GM23338 (cell line): ENCODE measurements around the gene AOPEP. TPM values are rescaled to one million over a fixed set of nuclear protein-coding genes. Genes with fewer than 3 reads are reported as not detected.

Experiments
- ATAC-seq: fragments of 200-7000 bp; cut with Tn5 transposase; 3 replicates; pipeline ENCODE4 v1.9.1; 2020
- DNase-seq: peaks from one replicate; pipeline ENCODE4 v3.0.0-alpha.2; 2015; ENCODE audit warnings: low spot score
- H2AFZ ChIP-seq: fragments of 200-600 bp; sonication (generic); 2 replicates; pipeline ENCODE4 v1.8.0; 2016; ENCODE audit warnings: antibody characterized with exemption, mild to moderate bottlenecking, moderate library complexity
- H3F3A ChIP-seq: fragments of 200-600 bp; sonication (generic); replicated peaks from 2 replicates; pipeline ENCODE4 v1.8.0; 2017; ENCODE audit warnings: antibody characterized with exemption, mixed run types, low read depth
- H3K27ac ChIP-seq: fragments of 200-600 bp; sonication (generic); 2 replicates; pipeline ENCODE4 v1.6.1; 2016; ENCODE audit warnings: low read depth
- H3K27me3 ChIP-seq: fragments of 200-600 bp; sonication (generic); 2 replicates; pipeline ENCODE4 v1.8.0; 2016; ENCODE audit warnings: mild to moderate bottlenecking, mixed run types, moderate library complexity; ENCODE audit not compliant: insufficient read depth
- H3K36me3 ChIP-seq: fragments of 200-600 bp; sonication (generic); 2 replicates; pipeline ENCODE4 v1.8.0; 2016; ENCODE audit warnings: mild to moderate bottlenecking; ENCODE audit not compliant: insufficient read depth
- H3K4me1 ChIP-seq: fragments of 200-600 bp; sonication (generic); 2 replicates; pipeline ENCODE4 v1.8.0; 2016; ENCODE audit warnings: mild to moderate bottlenecking, moderate library complexity; ENCODE audit not compliant: insufficient read depth
- H3K4me2 ChIP-seq: fragments of 200-600 bp; sonication (generic); 2 replicates; pipeline ENCODE4 v1.7.1; 2017; ENCODE audit warnings: mixed run types
- H3K4me3 ChIP-seq: fragments of 200-600 bp; sonication (generic); 2 replicates; pipeline ENCODE4 v1.6.1; 2016; ENCODE audit warnings: mixed run types
- H3K79me2 ChIP-seq: fragments of 200-600 bp; sonication (generic); replicated peaks from 2 replicates; pipeline ENCODE4 v1.8.0; 2017; ENCODE audit warnings: mild to moderate bottlenecking; ENCODE audit not compliant: insufficient read depth
- H3K9me2 ChIP-seq: fragments of 200-600 bp; sonication (generic); 2 replicates; pipeline ENCODE4 v1.8.0; 2017; ENCODE audit not compliant: insufficient read depth
- H4K20me1 ChIP-seq: fragments of 200-600 bp; sonication (generic); replicated peaks from 2 replicates; pipeline ENCODE4 v1.8.0; 2017; ENCODE audit warnings: mild to moderate bottlenecking; ENCODE audit not compliant: insufficient read depth
- H3K27ac Mint-ChIP-seq: 2 replicates; pipeline ENCODE4 v1.8.0; 2020; ENCODE audit warnings: inconsistent platforms, mild to moderate bottlenecking, moderate library complexity, mixed read lengths
- H3K27me3 Mint-ChIP-seq: 3 replicates; pipeline ENCODE4 v1.8.0; 2022; ENCODE audit warnings: low read depth, mild to moderate bottlenecking, moderate library complexity, mixed read lengths, inconsistent platforms; ENCODE audit not compliant: insufficient read depth, poor library complexity
- H3K36me3 Mint-ChIP-seq: 3 replicates; pipeline ENCODE4 v1.8.0; 2021; ENCODE audit warnings: low read depth, mild to moderate bottlenecking, inconsistent platforms, moderate library complexity, mixed read lengths
- H3K4me1 Mint-ChIP-seq: 3 replicates; pipeline ENCODE4 v1.8.0; 2020; ENCODE audit warnings: mild to moderate bottlenecking, inconsistent platforms, mixed read lengths
- H3K4me3 Mint-ChIP-seq: 3 replicates; pipeline ENCODE4 v1.8.0; 2021; ENCODE audit warnings: moderate library complexity, mild to moderate bottlenecking, inconsistent platforms, mixed read lengths
- H3K9me3 Mint-ChIP-seq: 3 replicates; pipeline ENCODE4 v1.8.0; 2020; ENCODE audit warnings: moderate library complexity, mild to moderate bottlenecking, inconsistent platforms, mixed read lengths
- CREB1 ChIP-seq: fragments of 250-450 bp; sonication (Bioruptor Pico); IDR thresholded peaks from 2 replicates; pipeline ENCODE4 v1.5.0; 2020; ENCODE audit warnings: low read depth, mild to moderate bottlenecking, moderate library complexity
- JUNB ChIP-seq: IDR thresholded peaks from one replicate; pipeline ENCODE4 v1.6.1; 2016; ENCODE audit warnings: antibody characterized with exemption; ENCODE audit not compliant: unreplicated experiment
- polyA plus RNA-seq: library from polyadenylated mRNA; unstranded; fragments of >200 nt; fragmentation: Nextera tagmentation; extraction: Ambion mirVana; gene quantifications from 2 replicates; pipeline ENCODE4 v1.2.1, GENCODE V29; 2016
- total RNA-seq: library from RNA; depleted of rRNA; stranded (reverse); fragments of >200 nt; shearing (Covaris generic); gene quantifications from 2 replicates; pipeline ENCODE4 v1.2.3, GENCODE V29; 2014
- TF ChIP-seq, protein P1 (sequence below): fragments of 250-450 bp; sonication (Bioruptor Pico); IDR thresholded peaks from 2 replicates; pipeline ENCODE4 v1.5.0; 2020; ENCODE audit warnings: mild to moderate bottlenecking, moderate library complexity
- TF ChIP-seq, protein P2 (sequence below), 2 experiments: fragments of 200-600 bp in 1 of 2; sonication (generic) in 1 of 2; conservative IDR thresholded peaks; 2 replicates each; pipeline versions ENCODE4 v1.5.1 to v1.6.1; 2016 to 2017; ENCODE audit warnings: antibody characterized with exemption in 2 of 2, low read depth in 2 of 2, mild to moderate bottlenecking in 2 of 2, moderate library complexity in 1 of 2

AOPEP gene
- total and polyA plus RNA-seq, 2 experiments from 2014 or later: 7.0 to 16.5 TPM

DNA sequence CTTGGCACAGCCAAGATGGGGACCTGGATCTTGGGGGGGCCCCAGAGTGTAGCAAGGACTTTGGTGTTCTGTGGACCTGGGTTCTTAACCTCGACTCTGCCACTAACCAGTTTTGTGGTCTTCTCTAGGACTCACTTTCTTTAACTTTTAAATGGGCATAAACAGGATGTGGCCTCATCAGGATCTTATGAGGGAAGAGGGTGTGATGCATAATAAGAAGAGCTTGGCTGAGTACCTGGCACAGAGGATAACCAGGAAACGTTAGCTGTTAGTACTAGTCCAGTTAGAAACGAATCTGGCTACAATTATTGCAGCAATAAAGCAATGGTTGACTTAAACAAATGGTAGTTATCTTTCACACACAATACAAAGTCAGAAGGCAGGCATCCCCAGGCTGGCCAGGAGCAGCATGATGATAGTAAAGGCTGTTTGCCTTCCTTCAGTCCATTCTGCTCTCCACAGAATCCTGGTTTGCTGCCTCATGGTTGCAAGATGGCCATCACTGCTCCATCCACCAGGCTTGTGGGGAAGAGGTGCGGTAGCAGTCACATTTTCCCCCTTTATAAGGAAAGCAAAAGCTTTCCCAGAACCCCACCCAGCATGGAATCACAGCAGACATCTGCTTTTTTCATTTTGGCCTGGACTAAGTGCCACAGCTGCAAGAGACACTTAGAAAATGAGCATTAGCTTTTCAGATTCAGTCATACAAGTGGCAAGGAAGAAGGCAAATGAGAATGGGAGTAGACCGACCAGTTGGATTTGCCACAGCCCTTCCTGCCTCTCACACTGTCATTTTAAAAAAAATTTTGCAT, 225.0 kb downstream of the AOPEP start (continued):
- TF ChIP-seq, protein P1, sequence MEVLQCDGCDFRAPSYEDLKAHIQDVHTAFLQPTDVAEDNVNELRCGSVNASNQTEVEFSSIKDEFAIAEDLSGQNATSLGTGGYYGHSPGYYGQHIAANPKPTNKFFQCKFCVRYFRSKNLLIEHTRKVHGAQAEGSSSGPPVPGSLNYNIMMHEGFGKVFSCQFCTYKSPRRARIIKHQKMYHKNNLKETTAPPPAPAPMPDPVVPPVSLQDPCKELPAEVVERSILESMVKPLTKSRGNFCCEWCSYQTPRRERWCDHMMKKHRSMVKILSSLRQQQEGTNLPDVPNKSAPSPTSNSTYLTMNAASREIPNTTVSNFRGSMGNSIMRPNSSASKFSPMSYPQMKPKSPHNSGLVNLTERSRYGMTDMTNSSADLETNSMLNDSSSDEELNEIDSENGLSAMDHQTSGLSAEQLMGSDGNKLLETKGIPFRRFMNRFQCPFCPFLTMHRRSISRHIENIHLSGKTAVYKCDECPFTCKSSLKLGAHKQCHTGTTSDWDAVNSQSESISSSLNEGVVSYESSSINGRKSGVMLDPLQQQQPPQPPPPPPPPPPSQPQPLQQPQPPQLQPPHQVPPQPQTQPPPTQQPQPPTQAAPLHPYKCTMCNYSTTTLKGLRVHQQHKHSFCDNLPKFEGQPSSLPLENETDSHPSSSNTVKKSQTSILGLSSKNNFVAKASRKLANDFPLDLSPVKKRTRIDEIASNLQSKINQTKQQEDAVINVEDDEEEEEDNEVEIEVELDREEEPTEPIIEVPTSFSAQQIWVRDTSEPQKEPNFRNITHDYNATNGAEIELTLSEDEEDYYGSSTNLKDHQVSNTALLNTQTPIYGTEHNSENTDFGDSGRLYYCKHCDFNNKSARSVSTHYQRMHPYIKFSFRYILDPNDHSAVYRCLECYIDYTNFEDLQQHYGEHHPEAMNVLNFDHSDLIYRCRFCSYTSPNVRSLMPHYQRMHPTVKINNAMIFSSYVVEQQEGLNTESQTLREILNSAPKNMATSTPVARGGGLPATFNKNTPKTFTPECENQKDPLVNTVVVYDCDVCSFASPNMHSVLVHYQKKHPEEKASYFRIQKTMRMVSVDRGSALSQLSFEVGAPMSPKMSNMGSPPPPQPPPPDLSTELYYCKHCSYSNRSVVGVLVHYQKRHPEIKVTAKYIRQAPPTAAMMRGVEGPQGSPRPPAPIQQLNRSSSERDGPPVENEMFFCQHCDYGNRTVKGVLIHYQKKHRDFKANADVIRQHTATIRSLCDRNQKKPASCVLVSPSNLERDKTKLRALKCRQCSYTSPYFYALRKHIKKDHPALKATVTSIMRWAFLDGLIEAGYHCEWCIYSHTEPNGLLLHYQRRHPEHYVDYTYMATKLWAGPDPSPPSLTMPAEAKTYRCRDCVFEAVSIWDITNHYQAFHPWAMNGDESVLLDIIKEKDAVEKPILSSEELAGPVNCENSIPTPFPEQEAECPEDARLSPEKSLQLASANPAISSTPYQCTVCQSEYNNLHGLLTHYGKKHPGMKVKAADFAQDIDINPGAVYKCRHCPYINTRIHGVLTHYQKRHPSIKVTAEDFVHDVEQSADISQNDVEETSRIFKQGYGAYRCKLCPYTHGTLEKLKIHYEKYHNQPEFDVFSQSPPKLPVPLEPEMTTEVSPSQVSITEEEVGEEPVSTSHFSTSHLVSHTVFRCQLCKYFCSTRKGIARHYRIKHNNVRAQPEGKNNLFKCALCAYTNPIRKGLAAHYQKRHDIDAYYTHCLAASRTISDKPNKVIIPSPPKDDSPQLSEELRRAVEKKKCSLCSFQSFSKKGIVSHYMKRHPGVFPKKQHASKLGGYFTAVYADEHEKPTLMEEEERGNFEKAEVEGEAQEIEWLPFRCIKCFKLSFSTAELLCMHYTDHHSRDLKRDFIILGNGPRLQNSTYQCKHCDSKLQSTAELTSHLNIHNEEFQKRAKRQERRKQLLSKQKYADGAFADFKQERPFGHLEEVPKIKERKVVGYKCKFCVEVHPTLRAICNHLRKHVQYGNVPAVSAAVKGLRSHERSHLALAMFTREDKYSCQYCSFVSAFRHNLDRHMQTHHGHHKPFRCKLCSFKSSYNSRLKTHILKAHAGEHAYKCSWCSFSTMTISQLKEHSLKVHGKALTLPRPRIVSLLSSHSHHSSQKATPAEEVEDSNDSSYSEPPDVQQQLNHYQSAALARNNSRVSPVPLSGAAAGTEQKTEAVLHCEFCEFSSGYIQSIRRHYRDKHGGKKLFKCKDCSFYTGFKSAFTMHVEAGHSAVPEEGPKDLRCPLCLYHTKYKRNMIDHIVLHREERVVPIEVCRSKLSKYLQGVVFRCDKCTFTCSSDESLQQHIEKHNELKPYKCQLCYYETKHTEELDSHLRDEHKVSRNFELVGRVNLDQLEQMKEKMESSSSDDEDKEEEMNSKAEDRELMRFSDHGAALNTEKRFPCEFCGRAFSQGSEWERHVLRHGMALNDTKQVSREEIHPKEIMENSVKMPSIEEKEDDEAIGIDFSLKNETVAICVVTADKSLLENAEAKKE (CRISPR knock-in tag): no peak
- TF ChIP-seq CREB1 (CRISPR knock-in tag): no peak
- no peak for TF ChIP-seq JUNB

DNA sequence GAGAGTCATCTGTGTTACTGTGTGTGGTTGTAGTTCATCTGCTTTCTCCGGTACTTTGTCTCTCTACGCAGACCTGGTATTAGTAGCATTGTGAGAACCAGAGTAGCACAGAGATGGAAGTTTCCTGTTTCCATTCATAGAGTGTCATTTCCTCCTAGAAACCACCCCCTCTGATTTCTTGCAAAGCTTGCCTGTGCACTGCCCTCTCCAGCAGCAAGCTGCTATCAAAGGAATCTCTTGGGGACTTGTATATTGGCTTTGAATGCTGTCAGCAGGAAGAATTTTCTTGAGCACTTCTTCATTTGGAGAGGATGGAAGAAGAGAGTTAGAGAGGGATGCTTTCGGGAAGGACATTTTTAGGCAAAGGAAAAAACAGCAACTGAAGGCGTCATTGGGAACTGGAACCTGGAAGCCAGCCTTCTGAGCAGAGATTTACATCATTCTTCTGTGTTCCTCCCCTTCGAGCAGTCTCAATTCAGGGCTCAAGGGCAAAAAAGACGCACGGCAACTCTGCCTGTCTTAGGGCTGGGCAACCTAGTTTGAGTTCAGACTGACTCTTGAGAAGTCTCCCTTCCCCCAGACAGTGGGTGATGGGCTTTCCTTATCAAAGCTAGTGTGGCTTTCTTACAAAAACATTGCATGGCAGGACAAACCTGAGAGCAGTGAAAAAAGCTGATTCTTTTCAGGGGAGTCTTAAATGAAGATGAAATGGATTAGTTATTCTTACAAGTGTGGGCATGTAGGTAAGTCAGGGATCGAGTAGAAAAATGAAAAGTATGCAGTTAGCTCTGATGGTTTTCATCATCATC, 226.3 kb downstream of the AOPEP start:
- Histone ChIP-seq H3K79me2 (no peaks in the 10 kb centered on the region), H3K36me3 (no peaks in the 10 kb centered on the region), H3K4me1 (peaks cover 36% of the 10 kb centered on the region), H3K4me3 (no peak overlapping the region), H3K9me2 (0 out of 2 replicates have a peak, but pooled peaks cover 4% of the 10 kb centered on the region), H2AFZ (no peak overlapping the region), H3K27me3 (no peaks in the 10 kb centered on the region), H4K20me1 (no peaks in the 10 kb centered on the region), H3F3A (no peaks in the 10 kb centered on the region), H3K27ac (no peak overlapping the region), H3K4me2 (no peak overlapping the region)
- ATAC-seq (no peak), DNase-seq (no peak)
- Mint-ChIP-seq H3K9me3 (no peaks in the 10 kb centered on the region), H3K27me3 (peaks cover 2% of the 10 kb centered on the region), H3K27ac (no peak overlapping the region), H3K4me1 (peaks cover 51% of the 10 kb centered on the region), H3K4me3 (no peak overlapping the region), H3K36me3 (no peaks in the 10 kb centered on the region)
- TF ChIP-seq, protein P2, sequence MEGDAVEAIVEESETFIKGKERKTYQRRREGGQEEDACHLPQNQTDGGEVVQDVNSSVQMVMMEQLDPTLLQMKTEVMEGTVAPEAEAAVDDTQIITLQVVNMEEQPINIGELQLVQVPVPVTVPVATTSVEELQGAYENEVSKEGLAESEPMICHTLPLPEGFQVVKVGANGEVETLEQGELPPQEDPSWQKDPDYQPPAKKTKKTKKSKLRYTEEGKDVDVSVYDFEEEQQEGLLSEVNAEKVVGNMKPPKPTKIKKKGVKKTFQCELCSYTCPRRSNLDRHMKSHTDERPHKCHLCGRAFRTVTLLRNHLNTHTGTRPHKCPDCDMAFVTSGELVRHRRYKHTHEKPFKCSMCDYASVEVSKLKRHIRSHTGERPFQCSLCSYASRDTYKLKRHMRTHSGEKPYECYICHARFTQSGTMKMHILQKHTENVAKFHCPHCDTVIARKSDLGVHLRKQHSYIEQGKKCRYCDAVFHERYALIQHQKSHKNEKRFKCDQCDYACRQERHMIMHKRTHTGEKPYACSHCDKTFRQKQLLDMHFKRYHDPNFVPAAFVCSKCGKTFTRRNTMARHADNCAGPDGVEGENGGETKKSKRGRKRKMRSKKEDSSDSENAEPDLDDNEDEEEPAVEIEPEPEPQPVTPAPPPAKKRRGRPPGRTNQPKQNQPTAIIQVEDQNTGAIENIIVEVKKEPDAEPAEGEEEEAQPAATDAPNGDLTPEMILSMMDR (conservative IDR thresholded peaks at IDR 0.05; ENCODE audit: low read depth in 2 of 2): no peak
- TF ChIP-seq, protein P1 (CRISPR knock-in tag): no peak
